T-helper 2 cell treated with Interferon-gamma antibody and Interleukin-4, amounts not matched to agents 5 μg/mL and 100 μg/mL, for 36 hours (primary cell): ENCODE data around the gene PER2.
A peak's percentile ranks its signal among the peaks of the same experiment; 100 is the strongest.

Experiments
- DNase-seq: peaks from one replicate; pipeline ENCODE4 v3.0.0; 2021; ENCODE audit warnings: low spot score
- H3K27ac Mint-ChIP-seq: one replicate; pipeline ENCODE4 v1.8.0; 2021; ENCODE audit warnings: mild to moderate bottlenecking, mixed read lengths
- H3K27me3 Mint-ChIP-seq: one replicate; pipeline ENCODE4 v1.8.0; 2021; ENCODE audit warnings: low read depth, mixed read lengths
- H3K36me3 Mint-ChIP-seq: one replicate; pipeline ENCODE4 v1.8.0; 2021; ENCODE audit warnings: low read depth, mixed read lengths
- H3K4me1 Mint-ChIP-seq: one replicate; pipeline ENCODE4 v1.8.0; 2021; ENCODE audit warnings: low read depth, mixed read lengths
- H3K4me3 Mint-ChIP-seq: one replicate; pipeline ENCODE4 v1.8.0; 2022; ENCODE audit warnings: mild to moderate bottlenecking, moderate library complexity, mixed read lengths
- H3K9me3 Mint-ChIP-seq: one replicate; pipeline ENCODE4 v1.8.0; 2021; ENCODE audit warnings: mixed read lengths

The PER2 gene

DNA sequence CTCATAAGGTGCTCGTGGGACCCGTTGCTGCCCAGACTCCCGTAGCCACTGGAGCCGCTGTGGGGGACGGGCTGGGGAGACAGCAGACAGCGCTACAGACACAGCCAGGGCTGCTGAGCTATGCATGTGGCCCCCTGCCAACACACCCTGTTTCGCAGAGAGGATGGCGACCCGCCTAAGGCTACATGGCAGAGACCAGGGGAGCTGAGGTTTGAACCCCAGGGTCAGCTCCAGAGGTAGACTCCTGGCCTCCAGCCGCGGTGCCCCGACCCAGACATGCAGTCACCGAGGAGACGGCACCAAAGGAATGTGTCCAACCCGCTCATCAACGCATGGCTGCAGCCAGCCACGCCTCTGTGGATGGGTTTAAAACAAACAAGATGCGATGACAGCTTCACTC, 27.5 kb downstream of the PER2 start:
- Mint-ChIP-seq H3K27me3 (no peaks in the 10 kb centered on the region), H3K4me1 (peaks cover 6% of the 10 kb centered on the region), H3K9me3 (no peaks in the 10 kb centered on the region), H3K27ac (no peak overlapping the region), H3K36me3 (peaks cover 13% of the 10 kb centered on the region), H3K4me3 (no peak overlapping the region)
- DNase-seq: no peak

GRCh38 chr2:238259061-238260020, 29.1 kb downstream of the PER2 start:
- Mint-ChIP-seq H3K4me3 (no peak overlapping the region), H3K4me1 (peaks cover 6% of the 10 kb centered on the region), H3K9me3 (no peaks in the 10 kb centered on the region), H3K36me3 (peaks cover 23% of the 10 kb centered on the region), H3K27me3 (no peaks in the 10 kb centered on the region), H3K27ac (peak overlapping the region; percentile 31)
- no peak for DNase-seq

- Mint-ChIP-seq H3K4me3 (no peak overlapping the region), H3K27me3 (no peaks in the 10 kb centered on the region), H3K4me1 (no peaks in the 10 kb centered on the region), H3K27ac (no peak overlapping the region), H3K36me3 (peaks cover 21% of the 10 kb centered on the region), H3K9me3 (no peaks in the 10 kb centered on the region)
- DNase-seq: no peak
These were observed 30.4 kb downstream of the PER2 start for GRCh38 chr2:238257786-238258700.

DNA sequence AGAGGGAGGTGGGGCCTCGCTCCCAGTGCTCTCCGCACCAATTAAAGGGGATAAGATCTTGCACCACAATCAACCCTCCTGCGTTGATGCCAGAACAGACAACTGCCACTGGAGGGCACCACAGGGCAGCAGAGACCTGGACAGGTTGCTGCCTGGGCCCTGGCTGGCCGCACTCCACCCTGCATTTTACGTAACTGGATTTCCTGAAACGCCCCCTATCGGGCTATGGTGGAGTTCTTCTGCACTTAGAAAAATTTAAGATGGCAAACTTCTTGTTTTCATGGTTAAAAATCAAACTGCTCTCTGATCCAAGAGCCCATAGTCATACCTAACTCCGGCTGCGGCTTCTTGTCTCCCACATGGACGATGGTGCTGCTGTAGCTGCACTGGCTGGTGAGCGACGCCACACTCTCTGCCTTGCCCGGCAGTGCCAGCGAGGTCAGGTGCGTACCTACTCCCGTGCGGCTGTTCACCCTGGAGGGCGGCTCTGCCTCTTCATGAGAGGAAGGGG, 31.8 kb downstream of the PER2 start:
- Mint-ChIP-seq H3K27me3 (no peaks in the 10 kb centered on the region), H3K36me3 (peaks cover 23% of the 10 kb centered on the region), H3K4me1 (no peaks in the 10 kb centered on the region), H3K9me3 (no peaks in the 10 kb centered on the region), H3K27ac (no peak overlapping the region), H3K4me3 (no peak overlapping the region)
- DNase-seq: peak; percentile 52

- Mint-ChIP-seq H3K9me3 (no peaks in the 10 kb centered on the region), H3K27me3 (no peaks in the 10 kb centered on the region), H3K4me3 (no peak overlapping the region), H3K4me1 (no peaks in the 10 kb centered on the region), H3K27ac (no peak overlapping the region), H3K36me3 (peaks cover 23% of the 10 kb centered on the region)
- DNase-seq: no peak
These were observed 32.3 kb downstream of the PER2 start for GRCh38 chr2:238256111-238256510.

GRCh38 chr2:238255636-238256035, 32.8 kb downstream of the PER2 start:
- Mint-ChIP-seq H3K27me3 (no peaks in the 10 kb centered on the region), H3K27ac (no peak overlapping the region), H3K4me3 (no peak overlapping the region), H3K36me3 (peaks cover 23% of the 10 kb centered on the region), H3K4me1 (no peaks in the 10 kb centered on the region), H3K9me3 (no peaks in the 10 kb centered on the region)
- DNase-seq: no peak

DNA sequence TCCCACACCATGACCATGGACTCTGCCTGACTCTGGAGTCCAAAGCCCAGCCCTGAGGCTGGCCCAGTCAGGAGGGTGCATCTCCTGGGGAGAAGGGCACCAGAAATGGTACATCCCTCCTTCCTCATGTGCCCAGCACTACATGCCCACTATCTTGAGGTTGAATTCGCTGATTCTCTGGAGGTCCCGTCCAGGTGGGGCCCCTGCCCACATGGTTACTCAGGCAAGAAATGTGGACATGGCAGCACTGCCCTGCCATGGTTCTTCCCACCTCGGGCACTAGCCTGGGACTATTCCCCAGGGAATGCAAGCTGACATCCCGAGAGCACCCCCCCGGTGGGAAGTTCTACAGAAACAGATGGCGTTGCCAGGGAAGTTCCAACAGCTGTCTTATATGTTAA, 33.3 kb downstream of the PER2 start:
- no peaks in the 10 kb centered on the region for H3K4me1 Mint-ChIP-seq
- no peak overlapping the region for H3K4me3 Mint-ChIP-seq
- no peak overlapping the region for H3K27ac Mint-ChIP-seq
- no peaks in the 10 kb centered on the region for H3K27me3 Mint-ChIP-seq
- no peak for DNase-seq
- peaks cover 18% of the 10 kb centered on the region for H3K36me3 Mint-ChIP-seq
- no peaks in the 10 kb centered on the region for H3K9me3 Mint-ChIP-seq

- Mint-ChIP-seq H3K27ac (no peak overlapping the region), H3K4me3 (no peak overlapping the region), H3K36me3 (peaks cover 22% of the 10 kb centered on the region), H3K9me3 (no peaks in the 10 kb centered on the region), H3K4me1 (no peaks in the 10 kb centered on the region), H3K27me3 (no peaks in the 10 kb centered on the region)
- DNase-seq: no peak
These were observed 34.2 kb downstream of the PER2 start for GRCh38 chr2:238254095-238254723.

DNA sequence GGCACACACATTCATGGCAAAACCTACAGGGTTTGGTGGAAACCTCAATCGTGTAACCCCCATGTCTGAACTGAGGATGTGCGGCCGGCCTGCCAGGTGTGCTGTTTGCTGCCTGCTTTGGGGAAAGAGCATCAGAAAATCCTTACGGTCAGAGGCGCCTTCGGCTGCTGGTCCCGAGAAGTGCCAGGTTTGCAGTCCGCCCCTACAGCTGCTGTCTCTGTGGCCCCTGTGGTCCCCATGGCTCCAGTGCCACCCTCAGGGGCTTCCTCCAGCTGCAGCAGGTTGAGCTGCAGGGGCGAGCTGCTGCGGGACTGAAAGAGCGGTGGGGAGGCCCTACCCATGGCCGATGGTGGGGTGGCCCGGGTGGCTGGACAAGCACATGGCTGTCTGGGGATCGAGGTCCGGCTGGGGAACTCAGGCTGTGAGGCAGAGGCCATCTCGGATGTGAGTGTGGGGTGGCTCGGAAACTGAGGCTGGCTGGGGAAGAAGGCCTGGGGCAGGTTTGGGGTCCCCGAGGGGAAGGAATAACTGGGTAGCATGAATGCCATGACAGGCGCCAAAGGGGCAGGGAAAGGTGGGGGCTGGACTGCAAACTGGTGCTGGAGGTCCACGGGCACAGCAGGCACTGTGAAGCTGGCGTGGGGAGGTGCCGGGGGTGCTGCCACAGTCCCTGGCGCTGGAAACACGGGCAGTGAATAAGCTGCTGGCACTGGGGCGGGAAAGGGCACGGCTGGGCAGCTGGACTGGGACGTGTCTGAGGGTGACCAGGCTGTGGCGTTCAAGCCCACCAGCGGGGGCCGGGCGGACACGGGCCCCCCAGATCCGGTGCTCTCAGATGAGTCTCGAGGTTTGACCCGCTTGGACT, 35.4 kb downstream of the PER2 start:
- Mint-ChIP-seq H3K4me1 (no peaks in the 10 kb centered on the region), H3K4me3 (no peak overlapping the region), H3K36me3 (peaks cover 21% of the 10 kb centered on the region), H3K27me3 (no peaks in the 10 kb centered on the region), H3K27ac (no peak overlapping the region), H3K9me3 (no peaks in the 10 kb centered on the region)
- DNase-seq: no peak

- H3K27ac Mint-ChIP-seq: no peak overlapping the region
- H3K27me3 Mint-ChIP-seq: no peaks in the 10 kb centered on the region
- H3K4me3 Mint-ChIP-seq: no peak overlapping the region
- no peaks in the 10 kb centered on the region for H3K9me3 Mint-ChIP-seq
- no peaks in the 10 kb centered on the region for H3K4me1 Mint-ChIP-seq
- DNase-seq: no peak
- H3K36me3 Mint-ChIP-seq: peaks cover 21% of the 10 kb centered on the region
These were observed 36.4 kb downstream of the PER2 start for GRCh38 chr2:238251986-238252385.

- DNase-seq: no peak
- no peaks in the 10 kb centered on the region for H3K27me3 Mint-ChIP-seq
- peaks cover 23% of the 10 kb centered on the region for H3K36me3 Mint-ChIP-seq
- no peak overlapping the region for H3K4me3 Mint-ChIP-seq
- no peaks in the 10 kb centered on the region for H3K4me1 Mint-ChIP-seq
- H3K9me3 Mint-ChIP-seq: no peaks in the 10 kb centered on the region
- H3K27ac Mint-ChIP-seq: no peak overlapping the region
These were observed 37.1 kb downstream of the PER2 start for GRCh38 chr2:238251331-238251730.

DNA sequence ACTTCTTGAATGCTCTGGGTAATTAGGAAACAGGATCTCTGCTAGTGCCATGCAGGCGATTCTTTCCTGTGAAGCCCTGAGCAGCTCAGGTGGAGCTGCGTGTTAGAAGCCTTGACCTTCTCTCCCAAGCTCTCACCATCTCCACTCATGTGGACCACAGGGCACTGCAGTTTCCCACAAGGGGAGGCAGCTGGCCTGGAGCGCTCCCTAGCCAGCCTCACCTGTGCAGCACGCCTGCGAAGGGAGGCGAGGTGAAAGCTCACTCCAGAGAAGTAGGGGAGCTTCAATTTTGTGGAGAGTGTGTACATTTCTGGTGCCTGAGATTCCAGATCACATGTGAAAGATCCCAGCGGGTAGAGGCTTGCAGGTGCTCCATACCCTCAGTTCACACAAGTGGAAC, 37.5 kb downstream of the PER2 start:
- Mint-ChIP-seq H3K4me1 (no peaks in the 10 kb centered on the region), H3K36me3 (peaks cover 24% of the 10 kb centered on the region)

More for the DNA sequence above, 37.5 kb downstream of the PER2 start:
- DNase-seq: no peak
- Mint-ChIP-seq H3K27me3 (no peaks in the 10 kb centered on the region), H3K4me3 (no peak overlapping the region), H3K27ac (no peak overlapping the region), H3K9me3 (no peaks in the 10 kb centered on the region)
